ENCODE measurements around the gene GPRC5D. TPM values are rescaled to one million over a fixed set of nuclear protein-coding genes. Genes with fewer than 3 reads are reported as not detected.

GPRC5D gene
- total and polyA plus RNA-seq, 7 donors = not detected

DNA sequence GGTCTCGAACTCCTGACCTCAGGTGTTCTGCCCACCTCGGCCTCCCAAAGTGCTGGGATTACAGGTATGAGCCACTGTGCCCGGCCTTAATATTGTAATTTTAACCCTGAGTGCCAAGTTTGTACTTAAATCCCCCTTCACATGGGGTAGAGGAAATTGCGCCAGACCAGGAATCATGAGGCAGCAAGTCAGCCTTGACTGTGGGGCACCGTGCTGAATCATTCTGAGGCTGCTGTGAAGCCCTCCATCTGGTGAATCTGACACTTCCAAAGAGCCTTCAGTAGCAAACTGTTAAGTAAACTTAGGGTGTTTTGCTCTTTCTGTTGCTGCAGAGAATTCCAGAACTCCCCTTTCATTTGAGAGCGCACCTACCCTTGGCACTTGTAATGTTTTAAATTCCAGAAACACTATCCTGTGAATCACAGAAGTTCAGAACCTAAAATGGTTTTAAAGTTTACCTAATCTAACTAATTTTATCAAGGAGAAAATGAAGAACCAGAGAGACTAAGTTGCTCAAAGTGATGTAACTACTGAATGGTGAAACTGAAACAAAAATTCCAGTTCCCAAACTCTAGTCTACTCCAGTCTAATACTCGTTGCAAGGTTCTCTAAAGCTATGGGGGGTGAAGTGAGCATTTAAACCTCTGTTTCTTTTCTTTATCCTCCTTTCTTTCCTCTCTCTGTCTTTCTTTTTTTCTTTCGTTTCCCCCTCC is 40.6 kb upstream of the GPRC5D start:
- Histone ChIP-seq H3K27me3 (ENCODE audit: insufficient read depth in 3 of 3, low read length in 2 of 3) (no peaks in the 10 kb centered on the region), H3K36me3 (ENCODE audit: insufficient read depth in 1 of 2, low read depth in 1 of 2) (peaks cover 4 to 20% of the 10 kb centered on the region in 2 donors), H3K27ac (peak overlapping the region; percentile 11), H3K4me1 (peaks cover 9% of the 10 kb centered on the region), H3K9me3 (no peaks in the 10 kb centered on the region), H3K4me3 (no peak overlapping the region)
- TF ChIP-seq, protein P1, sequence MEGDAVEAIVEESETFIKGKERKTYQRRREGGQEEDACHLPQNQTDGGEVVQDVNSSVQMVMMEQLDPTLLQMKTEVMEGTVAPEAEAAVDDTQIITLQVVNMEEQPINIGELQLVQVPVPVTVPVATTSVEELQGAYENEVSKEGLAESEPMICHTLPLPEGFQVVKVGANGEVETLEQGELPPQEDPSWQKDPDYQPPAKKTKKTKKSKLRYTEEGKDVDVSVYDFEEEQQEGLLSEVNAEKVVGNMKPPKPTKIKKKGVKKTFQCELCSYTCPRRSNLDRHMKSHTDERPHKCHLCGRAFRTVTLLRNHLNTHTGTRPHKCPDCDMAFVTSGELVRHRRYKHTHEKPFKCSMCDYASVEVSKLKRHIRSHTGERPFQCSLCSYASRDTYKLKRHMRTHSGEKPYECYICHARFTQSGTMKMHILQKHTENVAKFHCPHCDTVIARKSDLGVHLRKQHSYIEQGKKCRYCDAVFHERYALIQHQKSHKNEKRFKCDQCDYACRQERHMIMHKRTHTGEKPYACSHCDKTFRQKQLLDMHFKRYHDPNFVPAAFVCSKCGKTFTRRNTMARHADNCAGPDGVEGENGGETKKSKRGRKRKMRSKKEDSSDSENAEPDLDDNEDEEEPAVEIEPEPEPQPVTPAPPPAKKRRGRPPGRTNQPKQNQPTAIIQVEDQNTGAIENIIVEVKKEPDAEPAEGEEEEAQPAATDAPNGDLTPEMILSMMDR (IDR thresholded peaks at IDR 0.05) = no peak
- DNase-seq (peak in 1 of 2 donors; percentile 35), ATAC-seq (peak in 1 of 4 donors; percentile 27)
- intact Hi-C loops (cut with DNase I) = no loop called here
- WGBS, 3 donors = 70 to 78% (median 74%) methylated on average over 8 of the region's 8 CpGs

DNA sequence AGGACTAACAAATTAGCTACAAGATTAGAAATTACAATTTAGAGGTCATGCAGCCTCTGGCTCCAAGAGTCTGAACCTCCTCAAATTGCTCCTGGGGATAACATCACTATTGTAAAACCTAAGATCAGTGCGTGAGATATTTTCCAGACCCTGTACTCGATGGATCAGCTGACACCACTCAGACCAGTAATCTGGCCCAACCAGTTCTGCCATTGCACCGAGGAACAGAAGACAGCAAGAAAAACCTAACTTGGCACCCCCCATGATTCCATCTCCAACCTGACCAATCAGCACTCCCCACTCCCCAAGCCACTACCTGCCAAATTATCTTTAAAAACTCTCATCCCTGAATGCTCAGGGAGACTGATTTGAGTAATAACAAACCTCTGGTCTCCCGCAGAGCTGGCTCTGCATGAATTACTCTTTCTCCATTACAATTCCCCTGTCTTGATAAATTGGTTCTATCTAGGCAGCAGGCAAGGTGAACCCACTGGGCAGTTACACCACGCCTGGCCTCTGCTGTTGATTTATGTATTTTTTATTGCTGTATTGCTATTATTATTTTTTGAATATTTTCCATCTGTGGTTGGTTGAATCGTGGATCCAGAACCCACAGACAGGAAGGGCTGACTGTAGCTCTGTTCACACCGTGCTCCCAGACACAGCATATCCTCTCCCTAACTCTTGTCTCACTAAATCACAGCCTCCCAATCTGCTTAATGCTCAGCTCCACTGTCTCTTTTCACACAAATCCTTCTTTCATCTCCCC is 38.9 kb upstream of the GPRC5D start:
- H3K4me3 ChIP-seq = no peak overlapping the region
- 76 to 79% (median 78%) methylated on average over 7 of the region's 7 CpGs for WGBS, 3 donors
- TF ChIP-seq, protein P1 (IDR thresholded peaks at IDR 0.05) = no peak
- ATAC-seq = no peak
- intact Hi-C loops (cut with DNase I) = no loop called here
- DNase-seq = no peak
- no peak overlapping the region for H3K27ac ChIP-seq
- peaks cover 8 to 37% of the 10 kb centered on the region in 2 donors for H3K36me3 ChIP-seq (ENCODE audit: insufficient read depth in 1 of 2, low read depth in 1 of 2)
- H3K9me3 ChIP-seq = no peaks in the 10 kb centered on the region
- no peaks in the 10 kb centered on the region for H3K4me1 ChIP-seq
- H3K27me3 ChIP-seq (ENCODE audit: insufficient read depth in 3 of 3, low read length in 2 of 3) = no peaks in the 10 kb centered on the region

DNA sequence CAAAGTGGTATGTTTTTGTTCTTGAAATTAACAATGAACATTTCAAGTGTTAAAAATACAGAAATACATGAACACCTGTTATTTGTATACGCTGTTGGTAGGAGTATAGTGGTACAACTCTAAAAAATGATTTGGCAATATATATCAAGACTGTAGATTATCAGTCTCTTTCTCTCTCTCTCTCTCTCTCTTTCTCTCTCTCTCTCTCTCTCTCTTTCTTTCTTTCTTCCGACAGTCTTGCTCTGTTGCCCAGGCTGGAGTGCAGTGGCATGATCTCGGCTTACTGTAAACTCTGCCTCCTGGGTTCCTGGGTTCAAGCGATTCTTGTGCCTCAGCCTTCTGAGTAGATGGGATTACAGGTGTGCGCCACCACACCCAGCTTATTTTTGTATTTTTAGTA is 35.5 kb upstream of the GPRC5D start:
- no peaks in the 10 kb centered on the region for H3K9me3 ChIP-seq
- TF ChIP-seq, protein P1 (IDR thresholded peaks at IDR 0.05) = no peak
- H3K27ac ChIP-seq = no peak overlapping the region
- ATAC-seq (no peak), DNase-seq (no peak)
- H3K4me1 ChIP-seq = no peaks in the 10 kb centered on the region
- no peak overlapping the region for H3K4me3 ChIP-seq
- H3K27me3 ChIP-seq (ENCODE audit: insufficient read depth in 3 of 3, low read length in 2 of 3) = no peaks in the 10 kb centered on the region
- peaks cover 5 to 55% of the 10 kb centered on the region in 2 donors for H3K36me3 ChIP-seq (ENCODE audit: insufficient read depth in 1 of 2, low read depth in 1 of 2)
- intact Hi-C loops (cut with DNase I) = loop anchor here (10.0 kb wide), 2 partner anchors 153 to 193 kb away; no protein-coding TSS in a partner anchor
- 76 to 93% (median 77%) methylated on average over 5 of the region's 5 CpGs for WGBS, 3 donors

DNA sequence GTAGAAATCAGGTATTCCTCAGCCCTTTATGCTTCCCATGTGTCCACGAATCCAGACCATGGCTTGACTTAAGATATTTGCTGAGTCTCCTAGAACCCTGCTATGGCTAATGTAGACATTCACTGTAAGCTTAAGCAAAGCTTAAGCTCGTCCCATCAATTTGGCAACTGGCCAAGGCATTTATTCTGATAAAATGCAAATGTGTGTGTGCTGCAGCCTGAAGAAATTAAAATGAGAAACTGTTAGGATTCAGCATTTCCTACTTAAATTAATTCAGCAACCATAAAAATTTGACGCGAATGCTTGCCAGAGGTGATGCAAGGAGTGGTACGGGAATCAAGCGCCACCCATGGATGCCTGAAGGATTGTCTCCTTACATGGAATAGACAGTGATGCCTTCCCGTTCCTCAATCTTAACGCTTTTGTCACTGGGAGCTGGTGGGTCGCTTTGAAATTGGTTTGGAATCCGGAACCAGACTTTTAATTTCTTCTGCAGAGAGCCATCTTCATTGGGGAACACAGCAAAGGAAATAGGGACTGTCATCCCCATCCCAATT is 34.9 kb upstream of the GPRC5D start:
- ATAC-seq = no peak
- peaks cover 5 to 55% of the 10 kb centered on the region in 2 donors for H3K36me3 ChIP-seq (ENCODE audit: insufficient read depth in 1 of 2, low read depth in 1 of 2)
- intact Hi-C loops (cut with DNase I) = loop anchor here (10.0 kb wide), 2 partner anchors 152 to 192 kb away; no protein-coding TSS in a partner anchor

More for the DNA sequence above, 34.9 kb upstream of the GPRC5D start:
- no peak for DNase-seq
- no peak overlapping the region for H3K4me3 ChIP-seq
- H3K9me3 ChIP-seq = no peaks in the 10 kb centered on the region
- TF ChIP-seq, protein P1 (IDR thresholded peaks at IDR 0.05) = no peak
- H3K27me3 ChIP-seq (ENCODE audit: insufficient read depth in 3 of 3, low read length in 2 of 3) = no peaks in the 10 kb centered on the region
- WGBS, 3 donors = 80 to 83% (median 82%) methylated on average over 10 of the region's 10 CpGs
- no peak overlapping the region for H3K27ac ChIP-seq
- H3K4me1 ChIP-seq = no peaks in the 10 kb centered on the region

Measured in psoas muscle (tissue), 8 donors.